ENCODE data around the gene BIRC6.
A peak's percentile ranks its signal among the peaks of the same experiment; 100 is the strongest.
"Not testable (repeated sequence)": the region's sequence is repeated elsewhere in the genome, so short reads cannot be mapped to it uniquely, and the experiment has no call there.

Gene BIRC6

GRCh38 chr2:32360416-32360815, 3.6 kb downstream of the BIRC6 start:
- H3K4me1 ChIP-seq (ENCODE audit: insufficient read depth, low read length, severe bottlenecking), result peaks cover 54% of the 10 kb centered on the region
- no peak overlapping the region for H2AFZ ChIP-seq (ENCODE audit: low read length)
- peaks cover 3% of the 10 kb centered on the region; the same call in 1 of the 2 replicates for H3K9me3 ChIP-seq (ENCODE audit: low read length)
- H3K27me3 ChIP-seq (ENCODE audit: insufficient read depth, low read length), result no peaks in the 10 kb centered on the region
- H3K9me2 ChIP-seq (ENCODE audit: low read depth, low read length), result no peaks in the 10 kb centered on the region
- TF ChIP-seq EZH2 (IDR thresholded peaks at IDR 0.05; ENCODE audit: borderline replicate concordance, low read length), result no peak
- TF ChIP-seq CTCF (IDR thresholded peaks at IDR 0.05; ENCODE audit: low read length), result no peak
- H3K79me2 ChIP-seq (ENCODE audit: insufficient read depth, low read length), result peaks cover 80% of the 10 kb centered on the region
- no peaks in the 10 kb centered on the region for H4K20me1 ChIP-seq (ENCODE audit: insufficient read depth, low read length)
- no peak overlapping the region for H3K27ac ChIP-seq (ENCODE audit: low read depth, low read length, poor library complexity, severe bottlenecking)
- H3K4me2 ChIP-seq (ENCODE audit: low read length), result peak overlapping the region; percentile 53
- H3K36me3 ChIP-seq (ENCODE audit: insufficient read depth, low read length), result peaks cover 27% of the 10 kb centered on the region
- no peak overlapping the region for H3K4me3 ChIP-seq (ENCODE audit: low read depth, low read length, poor library complexity, severe bottlenecking)
- no peak overlapping the region for H3K9ac ChIP-seq (ENCODE audit: low read length)
- H3F3A ChIP-seq (ENCODE audit: insufficient read depth, low read length), result no peaks in the 10 kb centered on the region

GRCh38 chr2:32362997-32363396, 6.2 kb downstream of the BIRC6 start:
- not testable (repeated sequence) for H3K9ac ChIP-seq (ENCODE audit: low read length); H3K9me3 ChIP-seq (ENCODE audit: low read length); H2AFZ ChIP-seq (ENCODE audit: low read length); H3F3A ChIP-seq (ENCODE audit: insufficient read depth, low read length); H3K4me2 ChIP-seq (ENCODE audit: low read length); H3K4me3 ChIP-seq (ENCODE audit: low read depth, low read length, poor library complexity, severe bottlenecking); H4K20me1 ChIP-seq (ENCODE audit: insufficient read depth, low read length); H3K27ac ChIP-seq (ENCODE audit: low read depth, low read length, poor library complexity, severe bottlenecking); H3K9me2 ChIP-seq (ENCODE audit: low read depth, low read length); H3K27me3 ChIP-seq (ENCODE audit: insufficient read depth, low read length)
- H3K4me1 ChIP-seq (ENCODE audit: insufficient read depth, low read length, severe bottlenecking), result peaks cover 45% of the 10 kb centered on the region
- peaks cover 100% of the 10 kb centered on the region for H3K79me2 ChIP-seq (ENCODE audit: insufficient read depth, low read length)
- peaks cover 22% of the 10 kb centered on the region for H3K36me3 ChIP-seq (ENCODE audit: insufficient read depth, low read length)

GRCh38 chr2:32363597-32363996, 6.8 kb downstream of the BIRC6 start:
- no peaks in the 10 kb centered on the region for H3K9me2 ChIP-seq (ENCODE audit: low read depth, low read length)
- H2AFZ ChIP-seq (ENCODE audit: low read length), result no peak overlapping the region
- no peak for TF ChIP-seq CTCF (IDR thresholded peaks at IDR 0.05; ENCODE audit: low read length)
- no peak for TF ChIP-seq EZH2 (IDR thresholded peaks at IDR 0.05; ENCODE audit: borderline replicate concordance, low read length)
- peaks cover 3% of the 10 kb centered on the region; the same call in 1 of the 2 replicates for H3K9me3 ChIP-seq (ENCODE audit: low read length)
- no peaks in the 10 kb centered on the region for H4K20me1 ChIP-seq (ENCODE audit: insufficient read depth, low read length)
- peaks cover 100% of the 10 kb centered on the region for H3K79me2 ChIP-seq (ENCODE audit: insufficient read depth, low read length)
- no peaks in the 10 kb centered on the region for H3K27me3 ChIP-seq (ENCODE audit: insufficient read depth, low read length)
- H3F3A ChIP-seq (ENCODE audit: insufficient read depth, low read length), result no peaks in the 10 kb centered on the region
- H3K27ac ChIP-seq (ENCODE audit: low read depth, low read length, poor library complexity, severe bottlenecking), result no peak overlapping the region
- H3K4me1 ChIP-seq (ENCODE audit: insufficient read depth, low read length, severe bottlenecking), result peaks cover 40% of the 10 kb centered on the region
- H3K36me3 ChIP-seq (ENCODE audit: insufficient read depth, low read length), result peaks cover 22% of the 10 kb centered on the region
- H3K4me3 ChIP-seq (ENCODE audit: low read depth, low read length, poor library complexity, severe bottlenecking), result no peak overlapping the region
- no peak overlapping the region for H3K9ac ChIP-seq (ENCODE audit: low read length)
- H3K4me2 ChIP-seq (ENCODE audit: low read length), result no peak overlapping the region; the same call in 1 of the 2 replicates

GRCh38 chr2:32364290-32364689, 7.5 kb downstream of the BIRC6 start:
- not testable (repeated sequence) for H2AFZ ChIP-seq (ENCODE audit: low read length); H3K27me3 ChIP-seq (ENCODE audit: insufficient read depth, low read length); H4K20me1 ChIP-seq (ENCODE audit: insufficient read depth, low read length); H3K9ac ChIP-seq (ENCODE audit: low read length); H3K27ac ChIP-seq (ENCODE audit: low read depth, low read length, poor library complexity, severe bottlenecking); H3K9me3 ChIP-seq (ENCODE audit: low read length); H3K9me2 ChIP-seq (ENCODE audit: low read depth, low read length); H3F3A ChIP-seq (ENCODE audit: insufficient read depth, low read length); H3K4me3 ChIP-seq (ENCODE audit: low read depth, low read length, poor library complexity, severe bottlenecking); H3K4me2 ChIP-seq (ENCODE audit: low read length)
- Histone ChIP-seq H3K79me2 (ENCODE audit: insufficient read depth, low read length) (peaks cover 100% of the 10 kb centered on the region), H3K36me3 (ENCODE audit: insufficient read depth, low read length) (peaks cover 22% of the 10 kb centered on the region), H3K4me1 (ENCODE audit: insufficient read depth, low read length, severe bottlenecking) (peaks cover 33% of the 10 kb centered on the region)

- Histone ChIP-seq H3K79me2 (ENCODE audit: insufficient read depth, low read length) (peaks cover 99% of the 10 kb centered on the region), H3K36me3 (ENCODE audit: insufficient read depth, low read length) (peaks cover 14% of the 10 kb centered on the region), H3K4me1 (ENCODE audit: insufficient read depth, low read length, severe bottlenecking) (peaks cover 20% of the 10 kb centered on the region)
- not testable (repeated sequence) for H2AFZ ChIP-seq (ENCODE audit: low read length); H3K9ac ChIP-seq (ENCODE audit: low read length); H3K9me2 ChIP-seq (ENCODE audit: low read depth, low read length); H3K4me2 ChIP-seq (ENCODE audit: low read length); H4K20me1 ChIP-seq (ENCODE audit: insufficient read depth, low read length); H3K4me3 ChIP-seq (ENCODE audit: low read depth, low read length, poor library complexity, severe bottlenecking); H3K9me3 ChIP-seq (ENCODE audit: low read length); H3K27ac ChIP-seq (ENCODE audit: low read depth, low read length, poor library complexity, severe bottlenecking); H3F3A ChIP-seq (ENCODE audit: insufficient read depth, low read length); H3K27me3 ChIP-seq (ENCODE audit: insufficient read depth, low read length)
Observed at GRCh38 chr2:32365679-32366078, 8.9 kb downstream of the BIRC6 start.

Data from OCI-LY1 (cell line).